Stimulated activated memory B cell treated with anti-CD40 and anti-IgM and Interleukin-4, amounts not matched to agents 10 μg/mL and 1 μg/mL and 100 μg/mL, for 72 hours (primary cell): ENCODE data around the gene PSORS1C2.

Source experiments
- ATAC-seq: fragments of 150-1000 bp; cut with Tn5 transposase; 2 replicates; pipeline ENCODE4 v1.10.0; 2021
- H3K27ac Mint-ChIP-seq: one replicate; pipeline ENCODE4 v1.8.0; 2022; ENCODE audit warnings: mild to moderate bottlenecking, mixed read lengths
- H3K27me3 Mint-ChIP-seq: one replicate; pipeline ENCODE4 v1.8.0; 2022; ENCODE audit warnings: mixed read lengths
- H3K36me3 Mint-ChIP-seq: one replicate; pipeline ENCODE4 v1.8.0; 2022; ENCODE audit warnings: mixed read lengths
- H3K4me1 Mint-ChIP-seq: one replicate; pipeline ENCODE4 v1.8.0; 2022; ENCODE audit warnings: mixed read lengths
- H3K4me3 Mint-ChIP-seq: one replicate; pipeline ENCODE4 v1.8.0; 2022; ENCODE audit warnings: mild to moderate bottlenecking, moderate library complexity, mixed read lengths
- H3K9me3 Mint-ChIP-seq: one replicate; pipeline ENCODE4 v1.8.0; 2022; ENCODE audit warnings: mixed read lengths

Gene PSORS1C2

DNA sequence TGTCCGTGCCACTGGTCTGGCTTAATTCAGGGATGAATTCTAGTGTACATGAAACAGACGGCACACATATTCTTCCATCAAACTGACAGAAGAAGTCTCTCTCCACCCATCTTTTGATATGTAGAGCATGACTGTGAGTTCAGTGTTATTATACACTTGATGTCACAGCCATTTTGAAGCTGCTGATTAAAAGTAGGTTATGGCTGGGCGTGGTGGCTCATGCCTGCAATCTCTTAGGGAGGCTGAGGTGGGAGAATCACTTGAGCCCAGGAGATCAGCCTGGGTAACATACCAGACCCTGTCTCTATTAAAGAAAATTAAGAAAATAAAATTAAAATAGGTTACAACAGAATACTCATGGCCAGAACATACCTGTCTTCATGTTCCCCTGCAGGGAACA, 47.2 kb downstream of the PSORS1C2 start:
- no peaks in the 10 kb centered on the region for H3K36me3 Mint-ChIP-seq
- no peak overlapping the region for H3K27ac Mint-ChIP-seq
- no peak for ATAC-seq
- H3K4me1 Mint-ChIP-seq, result peaks cover 25% of the 10 kb centered on the region
- H3K4me3 Mint-ChIP-seq, result no peak overlapping the region
- no peaks in the 10 kb centered on the region for H3K9me3 Mint-ChIP-seq
- H3K27me3 Mint-ChIP-seq, result peaks cover 17% of the 10 kb centered on the region

DNA sequence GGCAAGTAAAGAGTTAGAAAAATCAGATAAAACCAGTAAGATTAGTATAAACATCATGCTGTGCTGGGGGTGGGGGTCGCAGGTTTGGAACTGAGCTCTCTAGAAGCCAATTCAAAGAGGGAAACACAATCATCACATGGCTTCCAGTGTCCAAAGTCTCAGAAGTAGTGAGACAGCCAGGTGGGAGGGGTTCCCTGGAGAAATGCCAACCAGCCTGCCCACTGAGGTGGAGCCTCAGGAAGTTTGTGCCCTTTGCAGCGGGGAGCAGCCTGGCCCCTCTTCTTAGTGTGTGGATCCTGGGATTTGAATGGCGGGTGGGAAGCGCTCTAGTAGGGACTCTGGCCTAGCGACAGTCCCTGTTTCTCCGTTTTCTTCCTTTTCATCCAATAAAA, 47.9 kb downstream of the PSORS1C2 start:
- no peak for ATAC-seq
- Mint-ChIP-seq H3K9me3 (no peaks in the 10 kb centered on the region), H3K27ac (no peak overlapping the region), H3K36me3 (no peaks in the 10 kb centered on the region), H3K4me1 (peaks cover 25% of the 10 kb centered on the region), H3K27me3 (peaks cover 21% of the 10 kb centered on the region), H3K4me3 (no peak overlapping the region)

DNA sequence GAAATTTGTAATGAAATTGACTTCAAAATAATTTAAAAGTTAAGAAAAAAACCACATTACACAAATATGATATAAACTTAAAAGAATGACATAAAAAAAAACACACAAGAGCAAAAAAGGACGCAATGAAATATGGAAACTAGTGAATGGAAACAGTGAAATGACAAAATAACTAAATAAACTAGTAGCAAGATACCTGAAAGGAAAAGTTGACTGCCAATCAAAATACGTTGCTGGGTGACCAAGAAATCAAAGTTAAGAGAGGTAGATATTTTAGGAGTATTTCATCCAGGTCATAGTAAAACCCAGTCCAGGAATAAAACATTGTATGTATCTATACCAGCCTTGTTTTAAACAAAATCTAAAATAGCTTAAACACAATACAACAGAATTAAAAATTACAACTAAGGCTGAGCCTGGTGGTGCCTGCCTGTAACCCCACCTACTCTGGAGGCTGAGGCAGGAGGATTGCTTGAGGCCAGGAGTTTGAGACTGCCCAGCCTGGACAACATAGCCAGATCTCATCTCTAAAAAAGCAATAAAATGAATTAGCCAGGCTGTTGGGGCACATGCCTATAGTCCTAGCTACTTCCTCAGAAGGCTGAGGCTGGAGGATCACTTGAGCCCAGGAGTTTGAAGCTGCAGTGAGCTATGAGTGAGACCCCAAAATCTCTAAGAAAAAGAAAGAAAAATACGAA, 48.4 kb downstream of the PSORS1C2 start:
- H3K36me3 Mint-ChIP-seq, result no peaks in the 10 kb centered on the region
- H3K27me3 Mint-ChIP-seq, result peaks cover 26% of the 10 kb centered on the region
- H3K4me1 Mint-ChIP-seq, result peaks cover 25% of the 10 kb centered on the region
- H3K9me3 Mint-ChIP-seq, result no peaks in the 10 kb centered on the region
- no peak for ATAC-seq
- H3K27ac Mint-ChIP-seq, result no peak overlapping the region
- H3K4me3 Mint-ChIP-seq, result no peak overlapping the region
